Epithelial cell of esophagus (primary cell): ENCODE measurements around the gene PURA.
"Not testable (repeated sequence)": the region's sequence is repeated elsewhere in the genome, so short reads cannot be mapped to it uniquely, and the experiment has no call there.

Experiments
- DNase-seq: peaks from one replicate; pipeline ENCODE4 v3.0.0; 2010; ENCODE audit warnings: low read depth
- H3K4me3 ChIP-seq: 2 replicates; pipeline ENCODE4 v1.5.1; 2011; ENCODE audit warnings: mild to moderate bottlenecking, low read length, control low read depth
- TF ChIP-seq, protein P1 (sequence below): IDR thresholded peaks from 2 replicates; pipeline ENCODE4 v1.5.1; 2011; ENCODE audit warnings: low read depth, mild to moderate bottlenecking, low read length, control low read depth, inconsistent platforms; ENCODE audit not compliant: insufficient read depth; ENCODE audit errors: missing control alignments

PURA gene

DNA sequence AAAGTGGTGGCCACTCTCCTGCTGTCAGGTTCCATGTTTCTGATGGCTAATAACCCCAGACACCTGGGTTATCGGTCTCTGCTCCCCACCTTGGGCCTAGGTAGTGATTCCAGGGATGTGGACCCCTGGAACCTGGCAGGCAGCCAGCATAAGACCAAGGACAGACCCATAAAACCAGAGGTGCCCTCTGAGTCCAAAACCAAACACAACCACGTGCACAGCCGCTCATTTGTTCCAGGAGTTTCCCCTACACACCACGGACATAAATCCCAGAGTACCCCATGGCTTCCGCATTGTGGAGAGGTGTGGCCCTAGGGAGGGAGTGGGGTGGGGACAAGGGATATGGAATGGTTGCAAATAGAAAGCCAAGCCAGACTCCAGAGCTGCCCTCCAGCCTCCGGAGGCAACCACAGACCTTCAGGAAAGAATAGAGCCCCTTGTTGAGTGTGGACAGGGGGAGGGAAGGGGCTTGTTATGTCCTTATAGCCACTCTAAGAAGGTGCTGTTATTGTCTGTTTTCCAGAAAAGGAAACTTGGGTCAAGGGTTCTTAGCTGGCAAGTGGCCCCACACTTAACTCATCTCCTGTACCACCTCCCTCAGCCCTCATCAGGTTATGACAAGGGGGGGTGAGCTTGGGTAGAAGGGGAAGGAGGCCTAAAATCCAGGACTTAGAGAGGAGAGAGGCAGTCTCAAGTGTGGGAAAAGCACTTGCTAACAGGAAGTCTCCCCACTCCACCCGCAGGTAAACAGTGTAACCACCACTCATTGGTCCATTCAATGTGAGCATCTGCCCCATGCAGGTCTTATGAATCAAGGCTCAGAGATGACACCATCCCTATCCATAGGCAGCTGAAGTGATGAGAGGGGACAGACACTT lies 37.5 kb downstream of the PURA start:
- no peak for DNase-seq
- no peak overlapping the region for H3K4me3 ChIP-seq
- TF ChIP-seq, protein P1, sequence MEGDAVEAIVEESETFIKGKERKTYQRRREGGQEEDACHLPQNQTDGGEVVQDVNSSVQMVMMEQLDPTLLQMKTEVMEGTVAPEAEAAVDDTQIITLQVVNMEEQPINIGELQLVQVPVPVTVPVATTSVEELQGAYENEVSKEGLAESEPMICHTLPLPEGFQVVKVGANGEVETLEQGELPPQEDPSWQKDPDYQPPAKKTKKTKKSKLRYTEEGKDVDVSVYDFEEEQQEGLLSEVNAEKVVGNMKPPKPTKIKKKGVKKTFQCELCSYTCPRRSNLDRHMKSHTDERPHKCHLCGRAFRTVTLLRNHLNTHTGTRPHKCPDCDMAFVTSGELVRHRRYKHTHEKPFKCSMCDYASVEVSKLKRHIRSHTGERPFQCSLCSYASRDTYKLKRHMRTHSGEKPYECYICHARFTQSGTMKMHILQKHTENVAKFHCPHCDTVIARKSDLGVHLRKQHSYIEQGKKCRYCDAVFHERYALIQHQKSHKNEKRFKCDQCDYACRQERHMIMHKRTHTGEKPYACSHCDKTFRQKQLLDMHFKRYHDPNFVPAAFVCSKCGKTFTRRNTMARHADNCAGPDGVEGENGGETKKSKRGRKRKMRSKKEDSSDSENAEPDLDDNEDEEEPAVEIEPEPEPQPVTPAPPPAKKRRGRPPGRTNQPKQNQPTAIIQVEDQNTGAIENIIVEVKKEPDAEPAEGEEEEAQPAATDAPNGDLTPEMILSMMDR: no peak

DNA sequence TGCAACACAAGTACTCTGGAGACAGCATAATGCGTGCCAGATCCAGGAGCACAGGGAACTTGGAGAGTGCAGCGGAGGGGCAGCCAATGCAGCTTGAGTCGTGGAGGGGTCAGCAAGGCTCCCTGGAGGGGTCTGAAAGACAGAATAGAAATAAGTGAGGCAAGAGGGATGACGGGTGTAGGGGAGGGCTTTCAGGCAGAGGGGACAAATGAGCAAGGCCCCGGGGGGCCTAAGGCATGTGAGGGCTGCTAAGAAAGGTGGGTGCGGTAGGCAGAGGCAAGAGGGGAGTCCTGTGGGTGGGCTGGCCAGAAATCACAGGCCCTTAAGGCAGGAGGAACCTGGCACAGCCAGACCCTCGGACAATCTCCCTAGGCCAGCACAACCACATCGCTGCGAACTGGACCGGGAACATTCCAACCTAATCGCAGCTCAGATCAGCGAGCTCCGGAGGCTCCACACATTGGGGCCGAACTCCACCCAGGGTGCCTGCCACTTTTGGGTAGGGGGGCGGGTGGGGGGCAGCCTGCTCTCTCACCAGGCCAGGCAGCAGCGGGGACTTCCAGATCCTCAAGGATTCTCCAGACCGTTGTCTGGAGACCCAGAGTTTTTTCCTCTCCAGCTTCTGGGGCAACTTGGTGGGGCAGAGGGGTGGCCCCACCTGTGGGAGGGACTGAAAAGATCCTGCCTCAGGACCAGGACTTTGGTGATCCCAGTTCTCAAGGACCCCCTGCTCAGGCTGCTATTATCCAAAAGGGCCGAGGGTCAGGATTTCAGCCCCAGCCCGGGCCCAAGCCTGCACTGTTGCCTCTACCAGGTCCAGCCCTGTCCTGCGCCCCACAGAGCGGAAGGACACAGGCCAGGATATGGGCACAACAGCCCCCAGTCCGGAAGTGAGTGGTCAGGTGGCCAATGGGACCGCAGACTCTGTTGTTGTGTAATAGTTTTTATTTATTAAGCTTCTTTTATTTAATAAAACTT lies 38.4 kb downstream of the PURA start:
- TF ChIP-seq, protein P1: no peak
- DNase-seq: no peak
- no peak overlapping the region for H3K4me3 ChIP-seq

DNA sequence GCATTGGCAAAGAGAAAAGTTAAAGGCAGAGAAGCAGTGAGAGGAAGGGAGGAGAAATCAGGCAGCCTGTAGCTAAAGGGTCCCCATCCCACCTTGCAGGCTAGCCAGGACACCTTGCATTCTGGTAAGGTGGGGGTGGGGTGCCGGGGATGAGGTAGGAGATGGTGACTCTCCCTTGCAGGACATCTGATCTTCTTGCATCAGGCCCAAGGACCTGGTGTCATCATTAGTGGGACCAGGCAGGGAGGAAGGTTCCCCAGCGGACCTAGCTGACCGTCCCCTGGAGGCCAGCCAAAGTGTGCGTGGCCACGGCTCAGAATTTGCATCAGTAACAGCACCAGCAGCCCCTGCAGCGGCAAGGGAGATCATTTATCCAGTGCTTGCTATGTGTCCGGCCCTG lies 39.3 kb downstream of the PURA start:
- no peak for DNase-seq
- no peak overlapping the region for H3K4me3 ChIP-seq
- TF ChIP-seq, protein P1: no peak

DNA sequence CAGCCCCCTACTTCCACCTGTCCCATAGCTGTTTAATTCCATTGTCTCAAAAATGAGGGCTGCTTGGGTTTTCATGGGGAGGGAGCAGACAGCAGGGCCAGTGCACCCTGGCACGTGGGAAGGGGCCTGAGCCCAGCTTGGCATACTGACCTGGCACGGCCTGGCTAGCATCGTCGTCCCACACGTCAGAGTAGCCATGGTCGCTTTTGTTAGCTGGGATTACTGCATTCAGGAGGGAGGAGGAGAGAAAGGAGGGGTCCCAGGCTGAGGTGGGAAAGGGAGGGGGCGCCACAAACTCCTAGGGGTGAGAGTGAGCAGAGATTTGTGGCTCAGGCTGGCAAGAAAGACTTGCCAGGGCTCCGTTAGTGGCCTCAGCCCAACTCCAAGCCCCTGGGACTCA lies 40.0 kb downstream of the PURA start:
- TF ChIP-seq, protein P1: no peak
- no peak overlapping the region for H3K4me3 ChIP-seq
- DNase-seq: no peak

DNA sequence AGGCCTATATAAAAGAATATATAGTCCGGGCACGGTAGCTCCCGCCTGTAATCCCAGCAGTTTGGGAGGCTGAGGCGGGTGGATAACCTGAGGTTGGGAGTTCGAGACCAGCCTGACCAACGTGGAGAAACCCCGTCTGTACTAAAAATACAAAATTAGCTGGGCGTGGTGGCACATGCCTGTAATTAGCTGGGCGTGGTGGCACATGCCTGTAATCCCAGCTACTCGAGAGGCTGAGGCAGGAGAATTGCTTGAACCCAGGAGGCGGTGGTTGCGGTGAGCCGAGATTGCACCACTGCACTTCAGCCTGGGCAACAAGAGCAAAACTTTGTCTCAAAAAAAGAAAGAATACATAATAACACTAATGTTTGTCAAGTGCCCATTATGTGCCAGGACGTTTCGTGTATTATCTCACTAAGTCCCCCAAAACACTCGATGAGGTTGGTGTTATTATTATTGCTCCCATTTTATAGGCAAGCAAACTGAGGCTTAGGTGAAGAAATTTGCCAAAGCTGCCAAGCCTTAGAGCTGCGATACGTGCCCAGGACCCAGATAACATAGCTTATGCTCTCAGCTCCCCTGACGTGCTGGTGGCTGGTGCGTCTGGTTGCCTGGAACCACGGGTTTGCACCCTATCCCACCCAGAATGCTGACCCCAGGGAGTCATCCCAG lies 40.9 kb downstream of the PURA start:
- not testable (repeated sequence) for H3K4me3 ChIP-seq, DNase-seq

DNA sequence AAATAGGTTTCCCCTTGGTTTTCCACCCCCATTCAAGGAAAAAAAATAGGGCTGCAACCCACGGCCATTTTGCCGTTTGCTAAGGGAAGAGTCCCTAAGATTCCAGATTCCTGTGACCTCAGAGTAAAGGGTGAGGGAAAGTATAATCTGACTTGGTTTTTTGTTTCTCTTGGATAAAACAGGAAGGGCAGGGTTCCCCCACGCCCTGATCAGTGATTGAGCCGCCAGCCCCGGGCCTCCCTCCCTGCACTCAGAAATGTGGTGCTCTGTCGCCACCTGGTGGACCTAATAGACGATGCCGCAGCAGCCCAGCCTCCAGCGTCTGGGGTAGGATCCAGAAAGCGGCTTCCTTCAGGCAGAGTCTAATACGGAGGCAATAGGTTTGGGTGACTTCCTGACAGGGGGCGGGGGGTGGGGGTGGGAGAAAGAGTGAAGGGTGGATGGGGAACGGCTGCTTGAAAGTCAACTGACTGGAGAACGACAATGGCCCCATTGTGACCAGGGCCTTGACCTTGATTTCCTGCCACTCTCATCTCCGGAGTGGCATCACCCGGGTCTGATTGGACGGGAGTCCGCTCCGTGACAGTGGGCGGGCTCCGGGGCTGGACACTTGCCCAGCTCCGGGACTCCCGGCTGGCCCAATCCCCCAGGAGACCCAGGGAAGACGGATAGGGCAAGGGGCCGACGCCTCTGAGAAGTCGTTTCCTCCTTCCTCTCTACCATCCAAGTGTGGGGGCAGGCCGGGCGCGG lies 43.3 kb downstream of the PURA start:
- H3K4me3 ChIP-seq: peak overlapping the region; percentile 5
- TF ChIP-seq, protein P1: peak; percentile 77
- peak; percentile 76 for DNase-seq
